ENCODE data around the gene LLPH. TPM values are rescaled to one million over a fixed set of nuclear protein-coding genes. Genes with fewer than 3 reads are reported as not detected.
A peak's percentile ranks its signal among the peaks of the same experiment; 100 is the strongest.

The LLPH gene
- polyA plus RNA-seq, 1 of the 3 experiments (the other 2 are of a cell fraction), result 7.4 TPM

GRCh38 chr12:66168410-66168809 lies 37.9 kb upstream of the LLPH start:
- peak overlapping the region; percentile 77 for H3K4me2 ChIP-seq
- no peak overlapping the region for H2AFZ ChIP-seq (ENCODE audit: low read depth)
- no peaks in the 10 kb centered on the region for H3K27me3 ChIP-seq (ENCODE audit: insufficient read depth)
- DNase-seq, result no peak
- peaks cover 0 to 25% of the 10 kb centered on the region in 2 experiments for H3K36me3 ChIP-seq (replicated peaks in 1 of 2; ENCODE audit: control insufficient read depth in 1 of 2, insufficient read depth in 2 of 2, low read length in 1 of 2)
- H3K79me2 ChIP-seq (ENCODE audit: insufficient read depth), result peaks cover 54% of the 10 kb centered on the region
- H4K20me1 ChIP-seq (ENCODE audit: insufficient read depth), result no peaks in the 10 kb centered on the region
- H3K9me3 ChIP-seq, result no peaks in the 10 kb centered on the region
- H3K4me3 ChIP-seq (ENCODE audit: low read depth in 2 of 2, low read length in 1 of 2), result peak overlapping the region; percentile 66 to 69
- H3K9me2 ChIP-seq, result no peaks in the 10 kb centered on the region
- peaks cover 4 to 6% of the 10 kb centered on the region in 2 experiments; a peak in 3 of 4 replicates for H3K4me1 ChIP-seq (ENCODE audit: control insufficient read depth in 1 of 2, insufficient read depth in 2 of 2, low read depth in 1 of 2, low read length in 1 of 2)
- 91% methylated on average over 8 of the region's 8 CpGs for WGBS (ENCODE audit: low lambda C conversion rate)
- H3F3A ChIP-seq (replicated peaks; ENCODE audit: insufficient read depth), result peaks cover 20% of the 10 kb centered on the region
- ChIA-PET POLR2A (interaction anchor here (1.2 to 2.0 kb wide), 2 partner anchors 38 to 134 kb away, joined by 9 to 21 read pairs; partner anchors contain the start of genes HELB and LLPH), CTCF (interaction anchor here (1.0 to 2.3 kb wide), 7 partner anchors 20 to 101 kb away, joined by 5 to 19 read pairs (median 5); partner anchors contain the start of gene IRAK3)
- peak overlapping the region; percentile 96; the same call in 1 of the 2 replicates for H3K9ac ChIP-seq
- peak overlapping the region; percentile 98 to 99 for H3K27ac ChIP-seq (ENCODE audit: low read depth in 2 of 2, low read length in 1 of 2)
- TF ChIP-seq EZH2phosphoT487 (IDR thresholded peaks at IDR 0.05; ENCODE audit: borderline replicate concordance, low read depth) (no peak), RCOR1 (IDR thresholded peaks at IDR 0.05; ENCODE audit: low read length) (no peak), IRF3 (IDR thresholded peaks at IDR 0.05; ENCODE audit: low read depth, low read length) (no peak), JUND (IDR thresholded peaks at IDR 0.05) (no peak), REST (IDR thresholded peaks at IDR 0.05; ENCODE audit: low read depth, low read length) (no peak), MEF2A (IDR thresholded peaks at IDR 0.05; ENCODE audit: borderline replicate concordance, low read depth) (no peak), RFX5 (IDR thresholded peaks at IDR 0.05; ENCODE audit: low read length) (no peak), FOSL2 (IDR thresholded peaks at IDR 0.05; ENCODE audit: borderline replicate concordance, low read depth) (no peak), FOXM1 (IDR thresholded peaks at IDR 0.05; ENCODE audit: low read depth) (no peak), EP300 (IDR thresholded peaks at IDR 0.05; ENCODE audit: borderline replicate concordance in 1 of 2, low read depth in 1 of 2, low read length in 1 of 2) (no peak), USF2 (IDR thresholded peaks at IDR 0.05; ENCODE audit: borderline replicate concordance, low read depth, low read length) (no peak), SMC3 (IDR thresholded peaks at IDR 0.05; ENCODE audit: low read depth, low read length) (no peak), TEAD4 (IDR thresholded peaks at IDR 0.05; ENCODE audit: borderline replicate concordance, insufficient read depth) (no peak), NRF1 (IDR thresholded peaks at IDR 0.05; ENCODE audit: low read depth, low read length) (no peak), SIN3A (IDR thresholded peaks at IDR 0.05; ENCODE audit: borderline replicate concordance, low read depth, low read length) (no peak), ELF1 (IDR thresholded peaks at IDR 0.05) (no peak), MAX (IDR thresholded peaks at IDR 0.05; ENCODE audit: low read depth) (no peak), TCF12 (IDR thresholded peaks at IDR 0.05) (no peak)

Data from SK-N-SH (cell line).